ENCODE measurements around the gene TNP1. TPM values are rescaled to one million over a fixed set of nuclear protein-coding genes. Genes with fewer than 3 reads are reported as not detected.

TNP1 gene
- total RNA-seq, 1 experiment from 2014 or later, result not detected

DNA sequence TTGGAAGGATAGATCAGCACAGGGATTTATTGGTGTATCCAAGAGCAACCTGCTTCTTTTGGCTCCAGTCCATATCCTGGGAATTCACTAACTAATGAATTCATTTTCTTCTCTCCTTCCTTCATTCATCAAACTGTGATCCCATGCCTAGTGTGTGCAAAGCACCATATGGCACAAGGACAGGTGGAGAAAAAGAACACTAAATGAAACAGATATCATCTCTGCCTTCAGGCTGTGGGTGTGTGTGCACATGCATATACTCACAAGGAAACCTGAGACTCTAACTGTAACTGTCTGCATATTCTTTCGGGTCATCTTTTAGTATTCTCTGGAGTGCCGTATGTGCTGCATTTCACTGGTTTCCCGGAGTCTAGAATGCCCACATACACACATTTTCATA lies 20.2 kb downstream of the TNP1 start:
- Mint-ChIP-seq H3K4me1 (peaks cover 0 to 7% of the 10 kb centered on the region in 2 experiments; a peak in 2 of 4 replicates), H3K9me3 (0 out of 5 replicates have a peak, but pooled peaks cover 0 to under 1% of the 10 kb centered on the region in 2 experiments), H3K36me3 (ENCODE audit: insufficient read depth in 1 of 3, low read depth in 3 of 3) (no peaks in the 10 kb centered on the region), H3K4me3 (no peak overlapping the region), H3K27ac (no peak overlapping the region), H3K27me3 (ENCODE audit: low read depth) (peaks cover 3% of the 10 kb centered on the region; the same call in 1 of the 2 replicates)
- no peak overlapping the region for H2BK120ac ChIP-seq (ENCODE audit: low read depth, low read length, poor library complexity, severe bottlenecking)
- no peaks in the 10 kb centered on the region for H3K79me2 ChIP-seq (ENCODE audit: insufficient read depth, low read length)
- H3T11ph ChIP-seq (ENCODE audit: low read length), result no peak overlapping the region
- no peak overlapping the region for H3K27ac ChIP-seq (ENCODE audit: insufficient read length, low read depth, low read length)
- TF ChIP-seq, protein P1, sequence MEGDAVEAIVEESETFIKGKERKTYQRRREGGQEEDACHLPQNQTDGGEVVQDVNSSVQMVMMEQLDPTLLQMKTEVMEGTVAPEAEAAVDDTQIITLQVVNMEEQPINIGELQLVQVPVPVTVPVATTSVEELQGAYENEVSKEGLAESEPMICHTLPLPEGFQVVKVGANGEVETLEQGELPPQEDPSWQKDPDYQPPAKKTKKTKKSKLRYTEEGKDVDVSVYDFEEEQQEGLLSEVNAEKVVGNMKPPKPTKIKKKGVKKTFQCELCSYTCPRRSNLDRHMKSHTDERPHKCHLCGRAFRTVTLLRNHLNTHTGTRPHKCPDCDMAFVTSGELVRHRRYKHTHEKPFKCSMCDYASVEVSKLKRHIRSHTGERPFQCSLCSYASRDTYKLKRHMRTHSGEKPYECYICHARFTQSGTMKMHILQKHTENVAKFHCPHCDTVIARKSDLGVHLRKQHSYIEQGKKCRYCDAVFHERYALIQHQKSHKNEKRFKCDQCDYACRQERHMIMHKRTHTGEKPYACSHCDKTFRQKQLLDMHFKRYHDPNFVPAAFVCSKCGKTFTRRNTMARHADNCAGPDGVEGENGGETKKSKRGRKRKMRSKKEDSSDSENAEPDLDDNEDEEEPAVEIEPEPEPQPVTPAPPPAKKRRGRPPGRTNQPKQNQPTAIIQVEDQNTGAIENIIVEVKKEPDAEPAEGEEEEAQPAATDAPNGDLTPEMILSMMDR (conservative IDR thresholded peaks at IDR 0.05), result no peak
- H3K4ac ChIP-seq (ENCODE audit: low read depth, low read length), result no peak overlapping the region
- no peak overlapping the region for H2BK15ac ChIP-seq (ENCODE audit: low read depth, low read length)
- no peak overlapping the region for H2BK5ac ChIP-seq (ENCODE audit: insufficient read length, low read length)
- no peak overlapping the region for H3K18ac ChIP-seq (ENCODE audit: insufficient read length, low read depth, low read length)
- H3K14ac ChIP-seq (ENCODE audit: insufficient read depth, low read length), result no peak overlapping the region
- H3K9ac ChIP-seq (ENCODE audit: extremely low read depth, insufficient read length, low read length), result no peak overlapping the region
- H4K5ac ChIP-seq (ENCODE audit: insufficient read length, low read depth, low read length), result no peak overlapping the region
- DNase-seq, result no peak
- no peaks in the 10 kb centered on the region for H3K4me1 ChIP-seq (ENCODE audit: insufficient read depth, low read length)
- H2AFZ ChIP-seq (ENCODE audit: low read length), result no peak overlapping the region
- no peak overlapping the region for H3K56ac ChIP-seq (ENCODE audit: insufficient read length, low read depth, low read length)
- H2AK5ac ChIP-seq (ENCODE audit: insufficient read length, low read length), result no peak overlapping the region
- no CpG with 5 or more reads among the region's 3 CpGs for WGBS (ENCODE audit: extremely low coverage, insufficient read length, low lambda C conversion rate)
- no peaks in the 10 kb centered on the region for H3K79me1 ChIP-seq (ENCODE audit: insufficient read depth, low read depth, low read length, poor library complexity, severe bottlenecking)
- H4K91ac ChIP-seq (ENCODE audit: insufficient read length, low read depth, low read length), result no peak overlapping the region
- H3K4me2 ChIP-seq (ENCODE audit: insufficient read depth, insufficient read length, low read length), result no peak overlapping the region
- H3K23ac ChIP-seq (ENCODE audit: insufficient read length, low read depth, low read length), result no peak overlapping the region
- H3K27me3 ChIP-seq (ENCODE audit: insufficient read depth, low read length), result no peaks in the 10 kb centered on the region
- H2BK12ac ChIP-seq (ENCODE audit: insufficient read length, low read depth, low read length), result no peak overlapping the region
- no peaks in the 10 kb centered on the region for H3K23me2 ChIP-seq (ENCODE audit: insufficient read length, low read depth, low read length, poor library complexity, severe bottlenecking)
- H2BK20ac ChIP-seq (ENCODE audit: low read depth, low read length, poor library complexity, severe bottlenecking), result no peak overlapping the region
- no peak overlapping the region for H4K8ac ChIP-seq (replicated peaks; ENCODE audit: insufficient read length, low read depth, low read length)
- no peaks in the 10 kb centered on the region for H3K9me3 ChIP-seq (ENCODE audit: control insufficient read depth, low read depth, low read length)
- no peaks in the 10 kb centered on the region for H4K20me1 ChIP-seq (ENCODE audit: control insufficient read depth, insufficient read depth, insufficient read length)

Measured in H9 (cell line).